Esophagus muscularis mucosa (tissue), 3 donors: ENCODE data around the gene ALDOB.

Experiments
- CTCF ChIP-seq, 3 experiments: fragments of 200-600 bp in 2 of 3; fragments of 450-650 bp in 1 of 3; sonication (generic) in 2 of 3; IDR thresholded peaks; one replicate each; pipeline ENCODE4 v1.5.1; 2017 to 2019; ENCODE audit warnings: antibody characterized with exemption in 3 of 3, mild to moderate bottlenecking in 2 of 3, moderate library complexity in 1 of 3
- POLR2A ChIP-seq: fragments of 450-650 bp; IDR thresholded peaks from one replicate; pipeline ENCODE4 v1.6.1; 2017; ENCODE audit warnings: antibody characterized with exemption, moderate library complexity, mild to moderate bottlenecking, low read depth
- POLR2AphosphoS5 ChIP-seq, 2 donors: sonication (generic); formaldehyde crosslinking; IDR thresholded peaks; one replicate each; pipeline ENCODE4 v1.6.1; 2017; ENCODE audit warnings: antibody characterized with exemption in 2 of 2

- no peak for TF ChIP-seq CTCF (IDR thresholded peaks at IDR 0.05)
- no peak for TF ChIP-seq POLR2AphosphoS5 (IDR thresholded peaks at IDR 0.05)
- no peak for TF ChIP-seq POLR2A
Measured at GRCh38 chr9:101428909-101429308, 6.7 kb downstream of the ALDOB start.
